ENCODE data around the gene EYA4. TPM values are rescaled to one million over a fixed set of nuclear protein-coding genes. Genes with fewer than 3 reads are reported as not detected.

Gene EYA4
- total RNA-seq, 1 donor from 2014 or later = 21.4 TPM

DNA sequence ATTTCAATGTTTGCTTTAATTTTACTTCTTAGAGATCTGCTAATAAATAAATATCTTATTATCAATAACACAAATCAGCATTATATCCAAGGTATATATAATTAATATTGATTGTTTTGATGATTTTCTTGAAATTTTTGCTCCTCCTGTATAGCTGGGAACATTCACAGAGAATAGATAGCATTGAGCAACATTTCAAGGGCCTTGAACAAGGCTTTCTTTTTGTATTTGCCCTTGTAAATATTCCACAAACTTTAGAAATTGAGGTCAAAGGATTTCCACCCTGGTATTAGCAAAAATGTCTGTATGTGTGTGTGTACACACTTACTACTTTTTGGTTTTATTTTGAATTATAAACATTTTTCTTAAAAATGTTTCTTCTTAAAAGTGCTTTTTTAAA, 205.6 kb downstream of the EYA4 start:
- TF ChIP-seq, protein P1, sequence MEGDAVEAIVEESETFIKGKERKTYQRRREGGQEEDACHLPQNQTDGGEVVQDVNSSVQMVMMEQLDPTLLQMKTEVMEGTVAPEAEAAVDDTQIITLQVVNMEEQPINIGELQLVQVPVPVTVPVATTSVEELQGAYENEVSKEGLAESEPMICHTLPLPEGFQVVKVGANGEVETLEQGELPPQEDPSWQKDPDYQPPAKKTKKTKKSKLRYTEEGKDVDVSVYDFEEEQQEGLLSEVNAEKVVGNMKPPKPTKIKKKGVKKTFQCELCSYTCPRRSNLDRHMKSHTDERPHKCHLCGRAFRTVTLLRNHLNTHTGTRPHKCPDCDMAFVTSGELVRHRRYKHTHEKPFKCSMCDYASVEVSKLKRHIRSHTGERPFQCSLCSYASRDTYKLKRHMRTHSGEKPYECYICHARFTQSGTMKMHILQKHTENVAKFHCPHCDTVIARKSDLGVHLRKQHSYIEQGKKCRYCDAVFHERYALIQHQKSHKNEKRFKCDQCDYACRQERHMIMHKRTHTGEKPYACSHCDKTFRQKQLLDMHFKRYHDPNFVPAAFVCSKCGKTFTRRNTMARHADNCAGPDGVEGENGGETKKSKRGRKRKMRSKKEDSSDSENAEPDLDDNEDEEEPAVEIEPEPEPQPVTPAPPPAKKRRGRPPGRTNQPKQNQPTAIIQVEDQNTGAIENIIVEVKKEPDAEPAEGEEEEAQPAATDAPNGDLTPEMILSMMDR (IDR thresholded peaks at IDR 0.05; ENCODE audit: unreplicated experiment) = no peak
- Mint-ChIP-seq H3K27me3 (ENCODE audit: low read depth) (no peaks in the 10 kb centered on the region), H3K27ac (no peak overlapping the region), H3K4me1 (peaks cover 4% of the 10 kb centered on the region), H3K36me3 (peaks cover 3% of the 10 kb centered on the region), H3K4me3 (no peak overlapping the region), H3K9me3 (peaks cover 13% of the 10 kb centered on the region)
- DNase-seq (ENCODE audit: low spot score in 2 of 2, unreplicated experiment in 2 of 2) = no peak

DNA sequence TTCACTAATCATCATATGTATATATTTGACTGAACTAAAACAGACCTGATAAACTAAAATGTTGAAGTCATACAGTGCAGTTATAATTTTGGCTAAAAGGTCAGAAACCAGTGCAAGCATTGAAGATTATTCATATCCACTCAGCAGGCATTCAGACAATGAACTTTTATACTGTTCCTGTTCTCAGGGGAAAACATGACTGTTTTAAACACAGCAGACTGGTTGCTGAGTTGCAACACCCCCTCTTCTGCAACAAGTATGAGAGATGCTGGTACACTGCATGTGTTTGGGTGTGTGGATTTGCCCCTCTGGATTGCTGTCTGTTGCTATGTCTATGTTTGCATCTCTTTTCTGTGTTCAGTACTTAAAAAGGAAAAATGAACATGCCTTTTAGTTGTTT, 206.8 kb downstream of the EYA4 start:
- H3K4me1 Mint-ChIP-seq = peaks cover 11% of the 10 kb centered on the region
- no peak for DNase-seq (ENCODE audit: low spot score in 2 of 2, unreplicated experiment in 2 of 2)
- H3K27me3 Mint-ChIP-seq (ENCODE audit: low read depth) = no peaks in the 10 kb centered on the region
- no peak overlapping the region for H3K27ac Mint-ChIP-seq
- H3K9me3 Mint-ChIP-seq = peaks cover 9% of the 10 kb centered on the region
- no peak overlapping the region for H3K4me3 Mint-ChIP-seq
- TF ChIP-seq, protein P1 (IDR thresholded peaks at IDR 0.05; ENCODE audit: unreplicated experiment) = no peak
- H3K36me3 Mint-ChIP-seq = peaks cover 3% of the 10 kb centered on the region

DNA sequence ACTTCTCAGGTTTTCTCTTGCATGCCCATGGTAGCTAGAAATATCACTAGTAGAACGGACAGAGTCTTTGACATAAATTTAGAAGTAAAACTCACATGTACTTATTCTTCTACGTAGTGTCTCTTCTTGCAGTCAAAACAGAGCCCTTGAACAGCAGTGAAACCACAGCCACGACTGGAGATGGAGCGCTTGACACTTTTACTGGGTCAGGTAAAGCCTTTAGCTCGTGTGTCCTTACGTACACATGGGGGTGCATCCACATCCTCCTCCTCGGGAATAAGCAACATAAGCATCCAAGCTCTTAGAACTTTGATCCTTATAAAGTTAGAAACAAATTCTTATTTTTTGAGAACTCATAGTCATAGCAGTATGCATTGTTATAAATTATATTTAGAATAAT, 215.3 kb downstream of the EYA4 start:
- no peak overlapping the region for H3K4me3 Mint-ChIP-seq
- TF ChIP-seq, protein P1 (IDR thresholded peaks at IDR 0.05; ENCODE audit: unreplicated experiment) = no peak
- no peak for DNase-seq (ENCODE audit: low spot score in 2 of 2, unreplicated experiment in 2 of 2)
- no peaks in the 10 kb centered on the region for H3K36me3 Mint-ChIP-seq
- no peak overlapping the region for H3K27ac Mint-ChIP-seq
- no peaks in the 10 kb centered on the region for H3K27me3 Mint-ChIP-seq (ENCODE audit: low read depth)
- H3K4me1 Mint-ChIP-seq = peaks cover 54% of the 10 kb centered on the region
- no peaks in the 10 kb centered on the region for H3K9me3 Mint-ChIP-seq

DNA sequence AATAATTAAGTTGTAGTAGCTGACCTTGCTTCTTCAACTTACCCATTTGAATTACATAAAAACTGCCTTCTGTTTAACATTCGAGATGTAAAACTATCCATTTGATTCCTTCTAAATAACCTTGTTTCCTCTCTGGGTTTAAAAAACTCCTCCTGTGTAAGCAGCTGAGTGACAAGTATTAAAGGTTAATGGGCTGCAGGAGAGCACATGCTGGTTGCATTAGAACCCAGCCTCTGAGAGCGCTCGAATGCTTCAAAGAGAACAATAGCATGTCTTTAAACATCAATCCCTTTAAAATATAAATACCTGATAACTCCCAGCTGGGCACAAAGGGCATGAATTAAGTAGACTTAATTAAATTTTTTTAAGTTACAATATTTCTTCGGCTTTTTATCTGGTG, 215.8 kb downstream of the EYA4 start:
- peaks cover 53% of the 10 kb centered on the region for H3K4me1 Mint-ChIP-seq
- TF ChIP-seq, protein P1 (IDR thresholded peaks at IDR 0.05; ENCODE audit: unreplicated experiment) = no peak
- H3K4me3 Mint-ChIP-seq = no peak overlapping the region
- DNase-seq (ENCODE audit: low spot score in 2 of 2, unreplicated experiment in 2 of 2) = no peak
- no peak overlapping the region for H3K27ac Mint-ChIP-seq
- no peaks in the 10 kb centered on the region for H3K27me3 Mint-ChIP-seq (ENCODE audit: low read depth)
- no peaks in the 10 kb centered on the region for H3K9me3 Mint-ChIP-seq
- H3K36me3 Mint-ChIP-seq = no peaks in the 10 kb centered on the region

DNA sequence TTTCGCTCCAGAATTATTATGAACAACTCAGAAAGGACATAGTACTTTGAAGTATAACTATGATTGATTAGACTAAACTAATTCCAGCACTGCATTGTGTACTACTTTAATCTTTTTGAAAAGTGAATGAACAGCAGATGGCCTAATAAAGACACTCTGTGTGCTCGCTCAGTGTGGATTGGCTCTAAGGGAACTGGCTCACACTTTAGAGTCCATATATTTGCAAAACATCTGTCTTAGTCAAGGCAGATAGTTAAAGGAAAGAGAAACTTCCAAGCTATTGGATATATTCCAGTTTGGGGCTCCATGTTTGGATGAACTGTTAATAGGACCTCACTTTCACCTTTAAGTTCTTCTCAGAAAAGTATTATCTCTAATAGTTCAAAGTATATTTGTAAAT, 218.9 kb downstream of the EYA4 start:
- H3K27me3 Mint-ChIP-seq (ENCODE audit: low read depth) = no peaks in the 10 kb centered on the region
- no peak overlapping the region for H3K27ac Mint-ChIP-seq
- no peak for DNase-seq (ENCODE audit: low spot score in 2 of 2, unreplicated experiment in 2 of 2)
- no peaks in the 10 kb centered on the region for H3K9me3 Mint-ChIP-seq
- TF ChIP-seq, protein P1 (IDR thresholded peaks at IDR 0.05; ENCODE audit: unreplicated experiment) = no peak
- peaks cover 1% of the 10 kb centered on the region for H3K36me3 Mint-ChIP-seq
- peaks cover 37% of the 10 kb centered on the region for H3K4me1 Mint-ChIP-seq
- no peak overlapping the region for H3K4me3 Mint-ChIP-seq

DNA sequence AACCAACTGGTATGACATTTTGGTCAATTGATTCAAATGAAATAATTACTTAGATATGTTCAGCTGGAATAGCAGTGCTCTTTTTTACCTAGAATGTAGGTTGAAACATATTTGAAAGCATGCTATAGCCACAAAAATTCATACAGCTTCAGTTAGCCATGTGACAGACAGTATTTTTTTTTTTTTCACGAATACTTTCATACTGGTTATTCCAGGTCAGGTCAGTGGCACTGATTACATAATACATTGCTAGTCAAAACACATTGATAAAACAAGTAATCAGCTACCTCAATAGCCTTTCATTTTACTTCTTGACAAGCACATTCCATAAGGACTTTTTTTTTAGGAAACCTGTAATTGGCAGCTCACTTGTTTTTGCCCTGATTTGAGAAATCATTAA, 222.6 kb downstream of the EYA4 start:
- H3K4me3 Mint-ChIP-seq = no peak overlapping the region
- H3K4me1 Mint-ChIP-seq = peaks cover 31% of the 10 kb centered on the region
- TF ChIP-seq, protein P1 (IDR thresholded peaks at IDR 0.05; ENCODE audit: unreplicated experiment) = no peak
- H3K27me3 Mint-ChIP-seq (ENCODE audit: low read depth) = no peaks in the 10 kb centered on the region
- peaks cover 4% of the 10 kb centered on the region for H3K9me3 Mint-ChIP-seq
- peaks cover 7% of the 10 kb centered on the region for H3K36me3 Mint-ChIP-seq
- no peak for DNase-seq (ENCODE audit: low spot score in 2 of 2, unreplicated experiment in 2 of 2)
- H3K27ac Mint-ChIP-seq = no peak overlapping the region
